ENCODE data around the gene REG3A. TPM values are rescaled to one million over a fixed set of nuclear protein-coding genes. Genes with fewer than 3 reads are reported as not detected.

The REG3A gene
- polyA plus RNA-seq, 4 donors: not detected

DNA sequence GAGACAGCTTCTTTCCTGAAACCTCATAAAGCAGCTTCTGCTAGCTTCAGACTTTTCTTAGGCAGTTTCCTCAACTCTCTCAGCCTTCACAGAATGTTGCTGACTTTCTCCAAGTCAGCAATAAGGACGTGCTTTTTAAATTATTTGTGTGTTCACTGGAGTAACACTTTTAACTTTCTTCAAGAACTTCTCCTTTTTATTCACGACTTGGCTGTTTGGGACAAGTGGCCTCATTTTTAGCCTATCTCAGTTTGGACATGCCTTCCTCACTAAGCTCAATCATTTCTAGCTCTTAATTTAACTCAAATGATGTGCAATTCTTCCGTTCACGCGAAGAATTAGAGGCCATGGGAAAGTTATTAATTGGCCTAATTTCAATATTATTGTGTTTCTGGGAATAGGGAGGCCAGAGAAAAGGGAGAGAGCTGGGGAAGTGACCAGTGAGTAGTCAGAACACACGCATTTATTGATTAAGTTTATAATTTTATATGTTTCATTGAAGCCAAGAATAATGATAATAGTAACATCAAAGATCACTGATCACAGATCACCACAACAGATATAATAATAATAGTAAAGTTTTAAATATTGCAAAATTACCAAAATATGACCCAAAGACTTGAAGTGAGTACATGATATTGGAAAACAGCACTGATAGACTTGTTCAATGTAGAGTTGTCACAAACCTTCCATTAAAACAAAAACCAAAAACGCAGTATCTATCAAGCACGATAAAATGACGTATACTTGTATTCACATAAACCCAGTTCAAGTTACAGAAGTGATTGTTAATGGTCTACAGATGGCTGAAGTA is 34.4 kb downstream of the REG3A start:
- no peak for DNase-seq (ENCODE audit: low read depth in 4 of 4, low spot score in 3 of 4)

DNA sequence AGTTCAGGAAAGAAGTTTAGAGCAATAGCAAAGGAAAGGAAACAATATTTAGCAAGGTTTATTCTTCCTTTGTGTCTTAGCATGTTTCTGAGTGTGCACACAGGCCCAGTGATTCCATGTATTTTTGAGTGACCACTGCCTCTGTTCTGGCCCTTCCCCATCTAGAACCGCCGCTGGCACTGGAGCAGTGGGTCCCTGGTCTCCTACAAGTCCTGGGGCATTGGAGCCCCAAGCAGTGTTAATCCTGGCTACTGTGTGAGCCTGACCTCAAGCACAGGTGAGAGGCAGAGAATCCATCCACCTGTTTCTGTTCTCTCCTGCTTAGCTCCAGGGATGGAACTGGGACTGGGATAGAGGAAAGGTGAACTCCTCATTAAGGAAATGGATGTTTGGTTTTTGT is 36.9 kb downstream of the REG3A start:
- DNase-seq (ENCODE audit: low read depth in 4 of 4, low spot score in 3 of 4): no peak

DNA sequence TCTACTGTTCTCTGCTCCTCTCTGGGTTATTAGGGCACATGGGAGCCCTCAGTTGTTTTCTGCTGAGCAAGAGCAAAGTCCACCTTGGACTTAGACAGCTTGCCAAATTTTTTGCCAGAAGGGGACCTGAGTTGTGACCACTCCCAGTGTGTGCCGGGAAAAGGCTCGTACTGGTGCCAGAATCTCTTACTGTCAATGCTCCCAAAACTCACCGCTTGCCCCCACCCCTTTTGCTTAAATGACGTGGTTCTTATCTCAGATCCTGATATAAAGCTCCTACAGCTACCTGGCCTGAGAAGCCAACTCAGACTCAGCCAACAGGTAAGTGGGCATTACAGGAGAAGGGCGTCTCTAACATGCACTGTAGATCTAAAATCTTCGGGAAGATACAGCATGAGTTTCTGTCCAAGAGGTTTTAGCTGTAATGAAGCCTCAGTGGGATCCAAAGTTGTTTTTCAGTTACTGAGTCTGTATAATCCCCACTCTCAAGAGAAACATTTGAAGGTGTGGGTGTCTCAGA is 39.3 kb downstream of the REG3A start, which contains the start of gene REG1A:
REG1A (plus strand) TSS at position 295 of the 520 bp plus-strand sequence. CDS start 374 bp downstream, outside the sequence.
- no peak for DNase-seq (ENCODE audit: low read depth in 4 of 4, low spot score in 3 of 4)

DNA sequence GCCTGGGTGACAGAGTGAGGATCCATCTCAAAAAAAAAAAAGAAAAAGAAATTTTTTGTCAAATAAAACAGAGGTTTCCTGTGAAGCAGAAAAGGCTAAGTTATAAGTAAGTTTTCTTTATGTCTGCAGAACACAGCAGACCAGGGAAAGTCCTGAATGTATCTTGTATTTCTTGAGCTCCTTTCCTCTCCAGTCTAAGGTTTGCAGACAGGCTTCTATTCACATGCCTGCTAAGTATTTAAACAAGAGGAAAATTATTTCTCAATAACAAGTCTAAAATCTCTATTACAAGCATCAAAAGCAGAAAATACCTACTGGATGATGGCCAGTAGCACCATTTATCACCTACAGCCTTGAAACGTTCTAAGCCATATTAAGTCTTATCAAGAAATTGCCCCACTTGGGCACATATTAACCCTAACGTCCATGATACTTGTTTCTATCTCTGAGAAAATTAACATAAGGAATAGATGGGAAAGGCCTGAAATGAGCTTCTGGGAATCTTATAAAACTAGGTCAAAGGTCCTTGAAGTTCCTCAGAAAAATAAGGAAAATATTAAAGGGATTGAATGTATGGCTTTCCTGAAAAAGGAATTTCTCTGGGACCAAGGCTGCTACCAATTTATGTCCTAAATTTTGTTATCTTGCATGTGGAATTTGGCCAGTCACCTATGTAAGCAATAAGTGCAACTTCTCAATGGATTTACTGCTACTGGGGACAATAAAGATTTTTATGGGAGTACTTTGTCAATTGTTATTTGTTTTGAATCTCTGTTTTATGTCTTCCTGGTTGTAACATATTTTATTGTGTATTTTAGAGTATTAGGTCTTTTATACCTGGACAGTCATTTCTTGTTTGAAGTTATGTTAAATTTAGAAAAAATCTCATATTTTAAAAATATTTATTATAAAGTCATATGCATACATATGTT is 42.3 kb downstream of the REG3A start:
- no peak for DNase-seq (ENCODE audit: low read depth in 4 of 4, low spot score in 3 of 4)

DNA sequence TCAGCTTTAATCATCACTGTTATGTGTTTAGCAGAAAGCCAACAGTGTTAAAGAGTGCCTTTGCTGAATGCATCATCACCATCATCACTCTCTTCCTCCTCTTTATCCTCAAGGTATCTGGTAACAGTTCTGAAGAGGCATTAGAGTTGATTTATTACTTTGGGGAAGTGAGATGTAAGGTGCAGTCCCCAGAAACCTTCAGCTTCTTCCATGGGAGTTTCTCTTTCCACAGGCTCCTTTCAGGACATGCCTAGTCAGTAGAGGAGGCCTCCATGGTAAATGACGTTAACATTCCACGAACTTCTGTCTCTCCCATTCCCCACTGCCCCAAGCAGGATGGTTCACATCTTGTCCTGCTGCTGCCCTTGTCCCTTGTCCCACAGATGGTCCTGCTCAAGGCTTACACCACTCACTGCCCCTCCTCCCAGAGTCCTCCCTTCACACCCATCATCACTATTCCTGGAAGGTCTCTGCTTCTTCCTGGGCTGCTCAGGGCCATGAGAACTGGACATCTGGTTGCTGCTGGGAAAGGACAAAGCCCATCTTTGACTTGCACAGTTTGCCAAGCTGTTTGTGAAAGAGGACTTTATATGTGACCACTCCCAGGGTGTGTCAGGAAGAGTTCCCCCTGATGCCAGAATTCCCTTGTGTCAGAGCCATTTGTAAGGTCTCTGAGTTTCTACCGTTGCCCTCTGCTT is 44.6 kb downstream of the REG3A start:
- DNase-seq (ENCODE audit: low read depth in 4 of 4, low spot score in 3 of 4): no peak

DNA sequence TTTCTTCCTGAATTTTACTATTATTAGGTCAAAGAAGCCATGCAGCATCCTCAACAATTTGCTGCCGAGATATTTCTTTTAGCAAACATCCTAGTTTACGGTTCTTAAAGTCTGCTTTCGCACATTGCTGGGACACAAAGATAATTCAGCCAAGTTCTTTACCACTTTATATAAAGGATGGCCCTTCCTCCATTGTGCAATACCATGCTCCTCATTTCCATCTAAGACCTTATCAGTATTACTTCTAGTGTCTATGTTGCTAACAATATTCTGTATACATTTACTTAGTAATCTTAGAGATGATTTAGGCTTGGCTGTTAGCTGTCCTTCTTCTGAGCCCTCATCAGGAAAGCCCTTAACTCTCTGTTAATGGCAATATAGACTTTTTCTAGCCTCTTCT is 47.3 kb downstream of the REG3A start:
- no peak for DNase-seq (ENCODE audit: low read depth in 4 of 4, low spot score in 3 of 4)

Other genes starting within 250 kb of the REG3A start
- not detected for gene REG3G, start 134.1 kb downstream of the REG3A start, polyA plus RNA-seq (ENCODE audit: insufficient read length in 4 of 4)
- not detected for gene REG1B, start 71.8 kb downstream of the REG3A start, polyA plus RNA-seq (ENCODE audit: insufficient read length in 4 of 4)
- gene REG1A, start 39.3 kb downstream of the REG3A start, polyA plus RNA-seq (ENCODE audit: insufficient read length in 4 of 4): not detected

Measured in right renal pelvis (tissue), 4 donors.